Measurements from ENCODE around the gene HECW1. TPM values are rescaled to one million over a fixed set of nuclear protein-coding genes. Genes with fewer than 3 reads are reported as not detected.

The HECW1 gene
- total RNA-seq, 3 donors from 2014 or later, result 0.48 to 1.9 (median 0.66) TPM

DNA sequence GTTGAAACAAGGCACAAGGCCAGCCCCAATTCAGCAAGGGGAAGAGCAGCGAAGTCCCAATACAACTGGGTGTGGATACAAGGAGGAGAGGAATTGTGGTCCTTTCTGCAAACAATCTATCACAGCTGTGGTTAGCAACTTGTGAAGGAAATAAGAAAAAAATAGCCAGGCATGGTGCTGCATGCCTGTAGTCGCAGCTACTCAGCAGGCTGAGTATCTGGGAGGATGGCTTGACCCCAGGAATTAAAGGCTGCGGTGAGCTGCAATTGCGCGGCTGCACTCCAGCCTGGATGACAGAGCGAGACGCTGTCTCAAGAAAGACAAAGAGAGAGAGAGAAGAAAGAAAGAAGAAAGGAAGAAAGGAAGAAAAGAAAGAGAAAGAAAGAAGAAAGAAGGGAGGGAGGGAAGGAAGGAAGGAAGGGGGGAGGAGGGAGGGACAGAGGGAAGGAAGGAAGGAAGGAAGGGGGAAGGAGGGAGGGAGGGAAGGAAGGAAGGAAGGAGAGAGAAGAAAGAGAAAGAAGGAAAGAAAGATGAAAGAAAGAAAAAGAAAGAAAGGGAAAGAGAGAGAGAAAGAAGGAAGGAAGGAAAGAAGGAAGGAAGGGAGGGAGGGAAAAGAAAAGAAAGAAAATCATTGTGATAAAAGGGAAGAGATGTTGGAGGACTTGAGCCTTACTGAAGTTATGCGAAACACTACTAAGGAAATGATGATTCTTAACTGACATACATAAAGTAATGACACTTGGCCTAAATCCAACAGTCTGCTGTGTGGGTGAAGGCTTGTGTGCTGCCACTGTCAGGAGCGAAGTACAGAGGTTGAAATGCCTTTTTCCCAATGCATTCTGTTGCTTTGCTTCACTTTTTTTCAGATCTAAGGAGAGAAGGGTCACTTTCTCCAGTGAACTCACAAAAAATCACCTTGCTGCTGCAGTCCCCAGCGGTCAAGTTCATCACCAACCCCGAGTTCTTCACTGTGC, 353.4 kb downstream of the HECW1 start:
- H3K4me3 ChIP-seq, result no peak overlapping the region
- DNase-seq (ENCODE audit: low spot score in 2 of 2), result no peak
- no peaks in the 10 kb centered on the region for H3K4me1 ChIP-seq
- H3K27ac ChIP-seq, result peak overlapping the region; percentile 49 to 52
- TF ChIP-seq POLR2A (IDR thresholded peaks at IDR 0.05) (no peak), CTCF (IDR thresholded peaks at IDR 0.05) (no peak), POLR2AphosphoS5 (IDR thresholded peaks at IDR 0.05) (no peak)
- H3K27me3 ChIP-seq, result no peaks in the 10 kb centered on the region
- intact Hi-C loops (cut with DNase I; ENCODE audit: low total_unique reads), result no loop called here
- no peaks in the 10 kb centered on the region for H3K36me3 ChIP-seq
- no peaks in the 10 kb centered on the region for H3K9me3 ChIP-seq

GRCh38 chr7:43467406-43467805, 355.0 kb downstream of the HECW1 start:
- DNase-seq (ENCODE audit: low spot score in 2 of 2), result no peak
- H3K36me3 ChIP-seq, result no peaks in the 10 kb centered on the region
- TF ChIP-seq POLR2A (IDR thresholded peaks at IDR 0.05) (no peak), CTCF (IDR thresholded peaks at IDR 0.05) (no peak), POLR2AphosphoS5 (IDR thresholded peaks at IDR 0.05) (no peak)
- no peaks in the 10 kb centered on the region for H3K9me3 ChIP-seq
- peak overlapping the region in 1 of 2 donors; percentile 25 for H3K27ac ChIP-seq
- no peaks in the 10 kb centered on the region for H3K4me1 ChIP-seq
- H3K27me3 ChIP-seq, result no peaks in the 10 kb centered on the region
- H3K4me3 ChIP-seq, result no peak overlapping the region
- intact Hi-C loops (cut with DNase I; ENCODE audit: low total_unique reads), result no loop called here

GRCh38 chr7:43467846-43468245, 355.4 kb downstream of the HECW1 start:
- no peak for DNase-seq (ENCODE audit: low spot score in 2 of 2)
- Histone ChIP-seq H3K27me3 (no peaks in the 10 kb centered on the region), H3K4me1 (no peaks in the 10 kb centered on the region), H3K4me3 (no peak overlapping the region), H3K27ac (no peak overlapping the region), H3K9me3 (no peaks in the 10 kb centered on the region), H3K36me3 (no peaks in the 10 kb centered on the region)
- no peak for TF ChIP-seq POLR2AphosphoS5 (IDR thresholded peaks at IDR 0.05)
- TF ChIP-seq CTCF (IDR thresholded peaks at IDR 0.05), result no peak
- TF ChIP-seq POLR2A (IDR thresholded peaks at IDR 0.05), result no peak
- intact Hi-C loops (cut with DNase I; ENCODE audit: low total_unique reads), result no loop called here

- no peak for TF ChIP-seq POLR2A (IDR thresholded peaks at IDR 0.05)
- TF ChIP-seq POLR2AphosphoS5 (IDR thresholded peaks at IDR 0.05), result no peak
- no peak for TF ChIP-seq CTCF (IDR thresholded peaks at IDR 0.05)
- H3K4me1 ChIP-seq, result no peaks in the 10 kb centered on the region
- H3K4me3 ChIP-seq, result no peak overlapping the region
- intact Hi-C loops (cut with DNase I; ENCODE audit: low total_unique reads), result no loop called here
- no peaks in the 10 kb centered on the region for H3K36me3 ChIP-seq
- H3K9me3 ChIP-seq, result no peaks in the 10 kb centered on the region
- H3K27ac ChIP-seq, result no peak overlapping the region
- H3K27me3 ChIP-seq, result no peaks in the 10 kb centered on the region
- peak in 1 of 2 donors; percentile 65 for DNase-seq (ENCODE audit: low spot score in 2 of 2)
These were observed 356.6 kb downstream of the HECW1 start for GRCh38 chr7:43469051-43469450.

- Histone ChIP-seq H3K4me1 (no peaks in the 10 kb centered on the region), H3K9me3 (no peaks in the 10 kb centered on the region), H3K4me3 (no peak overlapping the region), H3K27me3 (no peaks in the 10 kb centered on the region), H3K36me3 (no peaks in the 10 kb centered on the region), H3K27ac (no peak overlapping the region)
- intact Hi-C loops (cut with DNase I; ENCODE audit: low total_unique reads), result no loop called here
- TF ChIP-seq CTCF (IDR thresholded peaks at IDR 0.05) (no peak), POLR2AphosphoS5 (IDR thresholded peaks at IDR 0.05) (no peak), POLR2A (IDR thresholded peaks at IDR 0.05) (no peak)
- DNase-seq (ENCODE audit: low spot score in 2 of 2), result no peak
These were observed 357.7 kb downstream of the HECW1 start for GRCh38 chr7:43470110-43470509.

Measured in breast epithelium (tissue), 4 donors.